ENCODE measurements around the gene TSPAN33. TPM values are rescaled to one million over a fixed set of nuclear protein-coding genes. Genes with fewer than 3 reads are reported as not detected.
"Not testable (repeated sequence)": the region's sequence is repeated elsewhere in the genome, so short reads cannot be mapped to it uniquely, and the experiment has no call there.

The TSPAN33 gene
- polyA plus RNA-seq, 1 donor (not counting 4 experiments of a cell fraction or from before 2014, with no cell fraction given), result 0.93 TPM

DNA sequence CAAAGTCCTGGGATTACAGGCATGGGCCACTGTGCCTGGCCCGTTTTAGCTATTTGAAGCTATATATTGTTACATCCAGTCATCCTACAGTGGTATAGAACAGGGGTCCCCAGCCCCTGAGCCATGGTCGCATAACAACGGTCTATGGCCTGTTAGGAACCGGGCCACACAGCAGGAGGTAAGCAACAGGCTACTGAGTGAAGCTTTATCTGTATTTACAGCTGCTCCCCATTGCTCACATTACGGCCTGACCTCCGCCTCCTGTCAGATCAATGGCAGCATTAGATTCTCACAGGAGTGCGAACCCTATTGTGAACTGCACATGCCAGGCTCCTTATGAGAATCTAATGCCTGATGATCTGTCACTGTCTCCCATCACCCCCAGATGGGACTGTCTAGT, 26.3 kb upstream of the TSPAN33 start:
- Histone ChIP-seq H3K9me3 (ENCODE audit: control insufficient read depth, low read depth, low read length) (no peaks in the 10 kb centered on the region), H4K20me1 (ENCODE audit: control insufficient read depth, extremely low read depth, insufficient read depth, low read length) (no peaks in the 10 kb centered on the region), H3K27me3 (ENCODE audit: control insufficient read depth, extremely low read depth, insufficient read depth, low read length) (no peaks in the 10 kb centered on the region), H3K79me2 (ENCODE audit: control insufficient read depth, insufficient read depth, low read length) (no peaks in the 10 kb centered on the region), H3K27ac (ENCODE audit: control insufficient read depth, insufficient read depth, low read length) (no peak overlapping the region), H3K36me3 (ENCODE audit: control insufficient read depth in 2 of 2, extremely low read depth in 1 of 2, insufficient read depth in 2 of 2, low read length in 2 of 2) (no peaks in the 10 kb centered on the region), H3K4me2 (ENCODE audit: control insufficient read depth, extremely low read depth, insufficient read depth, low read depth, low read length) (no peak overlapping the region), H2AFZ (ENCODE audit: control insufficient read depth, low read length) (no peak overlapping the region), H3K4me3 (ENCODE audit: control insufficient read depth in 2 of 3, extremely low read depth in 1 of 3, insufficient read depth in 2 of 3, low read depth in 1 of 3, low read length in 3 of 3) (no peak overlapping the region), H3K9me1 (ENCODE audit: control insufficient read depth, extremely low read depth, insufficient read depth, low read length) (no peaks in the 10 kb centered on the region), H3K9ac (ENCODE audit: control insufficient read depth, extremely low read depth, insufficient read depth, low read length) (no peak overlapping the region), H3K4me1 (ENCODE audit: control insufficient read depth, extremely low read depth, insufficient read depth, low read length) (no peaks in the 10 kb centered on the region)
- DNase-seq (ENCODE audit: low read depth, low spot score) (no peak), FAIRE-seq (no peak)
- dilution Hi-C loops (cut with MboI; ENCODE audit: extremely low pct_ligation_motif_present, low sequenced_read_pairs), result no loop called here
- no peak for TF ChIP-seq EZH2 (IDR thresholded peaks at IDR 0.05; ENCODE audit: low read length)
- no peak for TF ChIP-seq CTCF (optimal IDR thresholded peaks at IDR 0.05 in 1 of 3, IDR thresholded peaks at IDR 0.05 in 1 of 3, conservative IDR thresholded peaks at IDR 0.05 in 1 of 3; ENCODE audit: extremely low read depth in 1 of 3, insufficient read depth in 2 of 3, low read length in 3 of 3)

DNA sequence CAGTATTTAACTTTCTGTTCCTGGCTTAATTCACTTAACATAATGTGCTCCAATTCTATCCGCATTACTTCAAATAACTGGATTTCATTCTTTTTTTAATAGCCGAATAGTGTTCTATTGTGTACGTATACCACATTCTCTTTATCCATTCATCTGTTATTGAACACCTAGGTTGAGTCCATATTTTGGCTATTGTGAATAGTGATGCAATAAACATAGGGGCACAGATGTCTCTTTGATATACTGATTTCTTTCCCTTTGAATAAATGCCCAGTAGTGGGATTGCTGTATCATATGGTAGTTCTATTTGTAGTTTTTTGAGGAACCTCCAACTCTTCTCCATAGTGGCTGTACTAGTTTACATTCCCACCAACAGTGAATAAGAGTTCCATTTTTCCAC, 25.5 kb upstream of the TSPAN33 start:
- DNase-seq (ENCODE audit: low read depth, low spot score) (no peak), FAIRE-seq (no peak)
- Histone ChIP-seq H3K36me3 (ENCODE audit: control insufficient read depth in 2 of 2, extremely low read depth in 1 of 2, insufficient read depth in 2 of 2, low read length in 2 of 2) (no peaks in the 10 kb centered on the region), H3K9me3 (ENCODE audit: control insufficient read depth, low read depth, low read length) (no peaks in the 10 kb centered on the region), H3K4me1 (ENCODE audit: control insufficient read depth, extremely low read depth, insufficient read depth, low read length) (no peaks in the 10 kb centered on the region), H3K4me3 (ENCODE audit: control insufficient read depth in 2 of 3, extremely low read depth in 1 of 3, insufficient read depth in 2 of 3, low read depth in 1 of 3, low read length in 3 of 3) (no peak overlapping the region), H3K4me2 (ENCODE audit: control insufficient read depth, extremely low read depth, insufficient read depth, low read depth, low read length) (no peak overlapping the region), H3K79me2 (ENCODE audit: control insufficient read depth, insufficient read depth, low read length) (no peaks in the 10 kb centered on the region), H3K9ac (ENCODE audit: control insufficient read depth, extremely low read depth, insufficient read depth, low read length) (no peak overlapping the region), H4K20me1 (ENCODE audit: control insufficient read depth, extremely low read depth, insufficient read depth, low read length) (no peaks in the 10 kb centered on the region), H3K9me1 (ENCODE audit: control insufficient read depth, extremely low read depth, insufficient read depth, low read length) (no peaks in the 10 kb centered on the region), H3K27me3 (ENCODE audit: control insufficient read depth, extremely low read depth, insufficient read depth, low read length) (no peaks in the 10 kb centered on the region), H3K27ac (ENCODE audit: control insufficient read depth, insufficient read depth, low read length) (no peak overlapping the region), H2AFZ (ENCODE audit: control insufficient read depth, low read length) (no peak overlapping the region)
- no peak for TF ChIP-seq CTCF (optimal IDR thresholded peaks at IDR 0.05 in 1 of 3, IDR thresholded peaks at IDR 0.05 in 1 of 3, conservative IDR thresholded peaks at IDR 0.05 in 1 of 3; ENCODE audit: extremely low read depth in 1 of 3, insufficient read depth in 2 of 3, low read length in 3 of 3)
- no peak for TF ChIP-seq EZH2 (IDR thresholded peaks at IDR 0.05; ENCODE audit: low read length)
- dilution Hi-C loops (cut with MboI; ENCODE audit: extremely low pct_ligation_motif_present, low sequenced_read_pairs), result no loop called here

- H3K36me3 ChIP-seq (ENCODE audit: control insufficient read depth in 2 of 2, extremely low read depth in 1 of 2, insufficient read depth in 2 of 2, low read length in 2 of 2); H3K9me1 ChIP-seq (ENCODE audit: control insufficient read depth, extremely low read depth, insufficient read depth, low read length); H2AFZ ChIP-seq (ENCODE audit: control insufficient read depth, low read length); DNase-seq (ENCODE audit: low read depth, low spot score); H3K27me3 ChIP-seq (ENCODE audit: control insufficient read depth, extremely low read depth, insufficient read depth, low read length); dilution Hi-C loops (cut with MboI; ENCODE audit: extremely low pct_ligation_motif_present, low sequenced_read_pairs); H3K79me2 ChIP-seq (ENCODE audit: control insufficient read depth, insufficient read depth, low read length); H3K4me3 ChIP-seq (ENCODE audit: control insufficient read depth in 2 of 3, extremely low read depth in 1 of 3, insufficient read depth in 2 of 3, low read depth in 1 of 3, low read length in 3 of 3); H3K27ac ChIP-seq (ENCODE audit: control insufficient read depth, insufficient read depth, low read length); H3K9ac ChIP-seq (ENCODE audit: control insufficient read depth, extremely low read depth, insufficient read depth, low read length); FAIRE-seq; H3K9me3 ChIP-seq (ENCODE audit: control insufficient read depth, low read depth, low read length); H3K4me2 ChIP-seq (ENCODE audit: control insufficient read depth, extremely low read depth, insufficient read depth, low read depth, low read length); H3K4me1 ChIP-seq (ENCODE audit: control insufficient read depth, extremely low read depth, insufficient read depth, low read length); H4K20me1 ChIP-seq (ENCODE audit: control insufficient read depth, extremely low read depth, insufficient read depth, low read length): not testable (repeated sequence)
Observed at GRCh38 chr7:129121501-129122077, 22.9 kb upstream of the TSPAN33 start.

Measured in keratinocyte (primary cell).